Loucy (cell line): ENCODE measurements around the gene CENPP.

Source experiments
- EZH2phosphoT487 ChIP-seq: fragments of 200-600 bp; IDR thresholded peaks from 2 replicates; pipeline ENCODE4 v1.6.1; 2018; ENCODE audit warnings: antibody characterized with exemption, mild to moderate bottlenecking, moderate library complexity, borderline replicate concordance
- TF ChIP-seq, protein P1 (sequence below): fragments of 200-600 bp; sonication (generic); conservative IDR thresholded peaks from 2 replicates; pipeline ENCODE4 v1.5.1; 2014; ENCODE audit warnings: mild to moderate bottlenecking, antibody characterized with exemption, low read length

GRCh38 chr9:92486371-92486770 lies 160.6 kb downstream of the CENPP start:
- TF ChIP-seq, protein P1, sequence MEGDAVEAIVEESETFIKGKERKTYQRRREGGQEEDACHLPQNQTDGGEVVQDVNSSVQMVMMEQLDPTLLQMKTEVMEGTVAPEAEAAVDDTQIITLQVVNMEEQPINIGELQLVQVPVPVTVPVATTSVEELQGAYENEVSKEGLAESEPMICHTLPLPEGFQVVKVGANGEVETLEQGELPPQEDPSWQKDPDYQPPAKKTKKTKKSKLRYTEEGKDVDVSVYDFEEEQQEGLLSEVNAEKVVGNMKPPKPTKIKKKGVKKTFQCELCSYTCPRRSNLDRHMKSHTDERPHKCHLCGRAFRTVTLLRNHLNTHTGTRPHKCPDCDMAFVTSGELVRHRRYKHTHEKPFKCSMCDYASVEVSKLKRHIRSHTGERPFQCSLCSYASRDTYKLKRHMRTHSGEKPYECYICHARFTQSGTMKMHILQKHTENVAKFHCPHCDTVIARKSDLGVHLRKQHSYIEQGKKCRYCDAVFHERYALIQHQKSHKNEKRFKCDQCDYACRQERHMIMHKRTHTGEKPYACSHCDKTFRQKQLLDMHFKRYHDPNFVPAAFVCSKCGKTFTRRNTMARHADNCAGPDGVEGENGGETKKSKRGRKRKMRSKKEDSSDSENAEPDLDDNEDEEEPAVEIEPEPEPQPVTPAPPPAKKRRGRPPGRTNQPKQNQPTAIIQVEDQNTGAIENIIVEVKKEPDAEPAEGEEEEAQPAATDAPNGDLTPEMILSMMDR, result no peak
- no peak for TF ChIP-seq EZH2phosphoT487
